ENCODE results near the gene FPR3. TPM values are rescaled to one million over a fixed set of nuclear protein-coding genes. Genes with fewer than 3 reads are reported as not detected.

The FPR3 gene
- total RNA-seq, 2 donors from 2014 or later = 1.6 to 4.9 TPM

DNA sequence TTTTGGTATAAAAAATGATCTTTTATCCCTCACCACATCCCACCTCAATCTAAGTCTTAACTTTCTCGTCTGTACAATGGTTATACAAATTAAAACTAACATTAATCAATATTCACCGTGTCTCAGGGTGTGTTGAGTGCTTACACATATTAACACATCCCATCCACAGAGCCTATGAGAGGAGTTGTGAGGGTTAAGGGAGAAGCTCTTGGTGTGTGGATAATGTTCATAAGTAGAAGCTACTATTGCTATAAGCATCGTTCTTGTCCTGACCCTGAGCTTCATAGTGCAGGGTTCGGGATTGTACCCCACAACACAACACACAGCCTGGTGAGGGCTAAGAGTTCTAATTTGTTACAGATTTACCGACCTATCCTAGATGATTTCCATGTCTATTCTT lies 2.5 kb downstream of the FPR3 start:
- DNase-seq (no peak), ATAC-seq (no peak)
- Histone ChIP-seq H3K27ac (peak overlapping the region in 1 of 4 donors; percentile 15), H3K36me3 (replicated peaks in 1 of 2; ENCODE audit: insufficient read depth in 1 of 2, low read depth in 2 of 2) (no peaks in the 10 kb centered on the region), H3K27me3 (no peaks in the 10 kb centered on the region), H3K4me1 (no peaks in the 10 kb centered on the region), H3K9me3 (no peaks in the 10 kb centered on the region), H3K4me3 (no peak overlapping the region)
- WGBS, 2 donors = 48 to 49% methylated on average over 5 of the region's 5 CpGs
- no peak for TF ChIP-seq CTCF (IDR thresholded peaks at IDR 0.05)
- no peak for TF ChIP-seq POLR2A (IDR thresholded peaks at IDR 0.05)
- intact Hi-C loops (cut with DNase I) = no loop called here

DNA sequence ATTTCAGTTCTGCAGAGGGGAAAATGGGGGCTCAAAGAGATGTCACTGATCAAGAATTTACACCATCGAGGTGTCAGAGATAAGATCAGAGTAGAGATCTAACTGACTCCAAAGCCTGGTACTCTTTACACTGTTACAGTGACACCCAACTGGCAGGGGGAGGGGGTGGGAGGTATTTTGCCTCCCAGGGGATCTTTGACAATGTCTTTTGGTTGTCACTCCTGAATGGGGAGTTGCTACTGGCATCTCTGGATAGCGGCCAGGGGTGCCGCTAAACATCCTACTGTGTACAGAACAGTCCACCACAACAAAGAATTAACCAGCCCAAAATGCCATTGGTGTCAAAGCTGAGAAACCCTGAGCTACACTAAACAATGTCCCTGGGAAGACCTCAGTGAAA lies 3.1 kb downstream of the FPR3 start:
- intact Hi-C loops (cut with DNase I) = no loop called here
- no peaks in the 10 kb centered on the region for H3K9me3 ChIP-seq

GRCh38 chr19:51799034-51799773 lies 4.2 kb downstream of the FPR3 start:
- H3K27ac ChIP-seq = peak overlapping the region in 2 of 4 donors; percentile 49 to 66
- TF ChIP-seq POLR2A (IDR thresholded peaks at IDR 0.05) (peak in 1 of 3 donors; percentile 37), CTCF (IDR thresholded peaks at IDR 0.05) (no peak)
- H3K9me3 ChIP-seq = no peaks in the 10 kb centered on the region
- no peaks in the 10 kb centered on the region for H3K36me3 ChIP-seq (replicated peaks in 1 of 2; ENCODE audit: insufficient read depth in 1 of 2, low read depth in 2 of 2)
- 58 to 73% methylated on average over 12 to 20 of the region's 20 CpGs for WGBS, 2 donors
- DNase-seq = peak; percentile 29 to 88 (median 60)
- intact Hi-C loops (cut with DNase I) = no loop called here
- H3K27me3 ChIP-seq = no peaks in the 10 kb centered on the region
- H3K4me3 ChIP-seq = no peak overlapping the region
- peak; percentile 82 for ATAC-seq
- no peaks in the 10 kb centered on the region for H3K4me1 ChIP-seq

More for the DNA sequence above, 3.1 kb downstream of the FPR3 start:
- H3K4me1 ChIP-seq = no peaks in the 10 kb centered on the region
- peak overlapping the region in 1 of 4 donors; percentile 66 for H3K27ac ChIP-seq
- 31 to 38% methylated on average over 3 of the region's 3 CpGs for WGBS, 2 donors
- H3K4me3 ChIP-seq = no peak overlapping the region
- TF ChIP-seq POLR2A (IDR thresholded peaks at IDR 0.05) (no peak), CTCF (IDR thresholded peaks at IDR 0.05) (no peak)
- no peaks in the 10 kb centered on the region for H3K27me3 ChIP-seq
- no peaks in the 10 kb centered on the region for H3K36me3 ChIP-seq (replicated peaks in 1 of 2; ENCODE audit: insufficient read depth in 1 of 2, low read depth in 2 of 2)
- no peak for ATAC-seq
- no peak for DNase-seq

DNA sequence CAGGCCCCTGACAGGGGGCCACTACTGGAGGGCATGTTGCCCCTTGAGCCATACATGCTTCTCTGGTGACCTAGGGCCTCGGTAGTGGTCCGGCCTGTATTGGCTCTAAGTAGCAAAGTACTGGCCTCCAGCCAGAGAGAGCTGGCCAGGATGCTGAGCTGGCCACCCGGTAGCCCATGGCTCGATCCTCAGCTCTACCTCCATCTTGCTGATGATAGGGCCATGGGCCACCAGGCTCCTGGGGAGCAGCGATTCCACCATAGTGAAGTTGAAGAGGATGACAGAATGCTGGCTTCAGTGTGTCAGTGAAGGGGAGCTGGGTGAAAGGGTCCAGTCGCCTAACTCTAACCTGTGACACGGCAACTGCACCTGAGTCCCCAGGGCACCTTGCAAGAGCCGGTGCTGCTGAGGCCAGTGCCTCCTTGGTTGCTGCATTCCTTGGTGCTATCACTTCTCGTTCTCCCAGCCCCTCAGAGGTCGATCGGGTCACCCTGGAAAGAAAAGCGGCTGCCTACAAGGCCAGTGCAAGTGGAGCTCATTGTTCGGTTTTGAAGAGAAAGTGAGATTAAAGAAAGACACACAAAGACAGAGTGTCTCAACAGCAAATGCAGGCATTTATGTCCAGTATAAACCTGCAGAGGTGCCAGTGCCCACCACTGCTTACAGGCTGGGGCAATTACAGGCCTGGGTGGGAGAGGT lies 5.0 kb downstream of the FPR3 start:
- 78 to 85% methylated on average over 8 to 13 of the region's 13 CpGs for WGBS, 2 donors
- H3K36me3 ChIP-seq (replicated peaks in 1 of 2; ENCODE audit: insufficient read depth in 1 of 2, low read depth in 2 of 2) = no peaks in the 10 kb centered on the region
- H3K27me3 ChIP-seq = no peaks in the 10 kb centered on the region
- intact Hi-C loops (cut with DNase I) = no loop called here
- TF ChIP-seq CTCF (IDR thresholded peaks at IDR 0.05) = no peak
- TF ChIP-seq POLR2A (IDR thresholded peaks at IDR 0.05) = no peak
- H3K4me1 ChIP-seq = no peaks in the 10 kb centered on the region
- ATAC-seq (no peak), DNase-seq (no peak)
- no peaks in the 10 kb centered on the region for H3K9me3 ChIP-seq
- H3K4me3 ChIP-seq = no peak overlapping the region
- peak overlapping the region in 2 of 4 donors; percentile 49 to 66 for H3K27ac ChIP-seq

Data from body of pancreas (tissue), 4 donors.